HG02759 (cell line): ENCODE measurements around the gene TRIM61.

Experiments used
- ATAC-seq: cut with Tn5 transposase; IDR thresholded peaks from one replicate; pipeline ENCODE4 v1.9.1; 2021; ENCODE audit warnings: mild to moderate bottlenecking, moderate library complexity; ENCODE audit not compliant: unreplicated experiment

Gene TRIM61

GRCh38 chr4:164918956-164919355 lies 58.5 kb downstream of the TRIM61 start:
- no peak for ATAC-seq
